Fibroblast of lung (primary cell): ENCODE data around the gene BLCAP. TPM values are rescaled to one million over a fixed set of nuclear protein-coding genes. Genes with fewer than 3 reads are reported as not detected.
"Not testable (repeated sequence)": the region's sequence is repeated elsewhere in the genome, so short reads cannot be mapped to it uniquely, and the experiment has no call there.

Source experiments
- DNase-seq, 2 donors: peaks; one replicate each; pipeline versions ENCODE4 v3.0.0 to v3.0.0-alpha.2; 2010; ENCODE audit warnings: low read depth in 2 of 2
- H2AFZ ChIP-seq: 2 replicates; pipeline ENCODE4 v1.5.1; 2012; ENCODE audit warnings: low read length, control low read depth, inconsistent platforms
- H3K27ac ChIP-seq: 2 replicates; pipeline ENCODE4 v1.5.1; 2011; ENCODE audit warnings: low read length, control low read depth; ENCODE audit not compliant: insufficient read depth
- H3K27me3 ChIP-seq: 2 replicates; pipeline ENCODE4 v1.5.1; 2011; ENCODE audit warnings: mild to moderate bottlenecking, low read length; ENCODE audit not compliant: control insufficient read depth, insufficient read depth
- H3K36me3 ChIP-seq: 2 replicates; pipeline ENCODE4 v1.5.1; 2011; ENCODE audit warnings: low read length; ENCODE audit not compliant: control insufficient read depth, insufficient read depth
- H3K4me1 ChIP-seq: 2 replicates; pipeline ENCODE4 v1.5.1; 2011; ENCODE audit warnings: low read length; ENCODE audit not compliant: control insufficient read depth, insufficient read depth; ENCODE audit errors: extremely low read depth
- H3K4me2 ChIP-seq: 2 replicates; pipeline ENCODE4 v1.5.1; 2011; ENCODE audit warnings: low read length, control low read depth; ENCODE audit not compliant: insufficient read depth; ENCODE audit errors: extremely low read depth
- H3K4me3 ChIP-seq, 4 experiments: fragments of 200-600 bp in 1 of 4; sonication (generic) in 1 of 4; replicated peaks in 1 of 4; 2 replicates each; pipeline ENCODE4 v1.5.1; 2011 to 2016; ENCODE audit warnings: low read length in 4 of 4, low read depth in 3 of 4, mild to moderate bottlenecking in 3 of 4, control low read depth in 2 of 4, inconsistent platforms in 1 of 4, mixed read lengths in 1 of 4; ENCODE audit not compliant: insufficient read depth in 1 of 4; ENCODE audit errors: control extremely low read depth in 1 of 4
- H3K79me2 ChIP-seq: 2 replicates; pipeline ENCODE4 v1.5.1; 2012; ENCODE audit warnings: mild to moderate bottlenecking, low read length, inconsistent platforms; ENCODE audit not compliant: control insufficient read depth, insufficient read depth
- H3K9ac ChIP-seq: 2 replicates; pipeline ENCODE4 v1.5.1; 2011; ENCODE audit warnings: mild to moderate bottlenecking, low read length, control low read depth; ENCODE audit not compliant: insufficient read depth
- H3K9me3 ChIP-seq: 2 replicates; pipeline ENCODE4 v1.5.1; 2012; ENCODE audit warnings: low read depth, low read length; ENCODE audit not compliant: control insufficient read depth, insufficient read depth
- H4K20me1 ChIP-seq: 2 replicates; pipeline ENCODE4 v1.5.1; 2011; ENCODE audit warnings: low read length; ENCODE audit not compliant: control insufficient read depth, insufficient read depth; ENCODE audit errors: extremely low read depth
- CTCF ChIP-seq, 2 donors: IDR thresholded peaks in 1 of 2; conservative IDR thresholded peaks in 1 of 2; 1 replicate in 1 of 2; 2 replicates in 1 of 2; pipeline ENCODE4 v1.5.1; 2011 to 2012; ENCODE audit warnings: low read length in 2 of 2, control low read depth in 1 of 2, inconsistent platforms in 1 of 2, low read depth in 1 of 2, mild to moderate bottlenecking in 1 of 2
- EZH2 ChIP-seq: IDR thresholded peaks from 2 replicates; pipeline ENCODE4 v1.5.1; 2012; ENCODE audit warnings: low read length, control low read depth, mild to moderate bottlenecking; ENCODE audit errors: missing control alignments
- polyA plus RNA-seq, 2 donors: library from polyadenylated mRNA; depleted of rRNA in 1 of 2; stranded (reverse) in 1 of 2; unstranded in 1 of 2; fragments of >200 nt; gene quantifications; 2 replicates each; pipeline ENCODE4 v1.2.1, GENCODE V29; 2011 to 2012; ENCODE audit warnings: missing spikeins in 1 of 2
- total RNA-seq: library from RNA; depleted of rRNA; stranded (reverse); fragments of >200 nt; gene quantifications from 2 replicates; pipeline ENCODE4 v1.2.1, GENCODE V29; 2014

The BLCAP gene
- total and polyA plus RNA-seq, 2 donors (not counting 1 experiment from before 2014, with no cell fraction given): 31.0 to 83.1 TPM

GRCh38 chr20:37475252-37475651, 52.4 kb downstream of the BLCAP start:
- Histone ChIP-seq H3K9me3 (no peaks in the 10 kb centered on the region), H3K4me3 (no peak overlapping the region), H3K27me3 (peaks cover 34% of the 10 kb centered on the region), H3K79me2 (no peaks in the 10 kb centered on the region), H3K4me2 (no peak overlapping the region), H3K27ac (no peak overlapping the region), H3K36me3 (no peaks in the 10 kb centered on the region), H4K20me1 (no peaks in the 10 kb centered on the region), H2AFZ (no peak overlapping the region), H3K9ac (no peak overlapping the region), H3K4me1 (no peaks in the 10 kb centered on the region)
- TF ChIP-seq EZH2 (no peak), CTCF (conservative IDR thresholded peaks at IDR 0.05 in 1 of 2, IDR thresholded peaks at IDR 0.05 in 1 of 2; ENCODE audit: low read depth in 1 of 2, low read length in 2 of 2) (no peak)
- DNase-seq: no peak

DNA sequence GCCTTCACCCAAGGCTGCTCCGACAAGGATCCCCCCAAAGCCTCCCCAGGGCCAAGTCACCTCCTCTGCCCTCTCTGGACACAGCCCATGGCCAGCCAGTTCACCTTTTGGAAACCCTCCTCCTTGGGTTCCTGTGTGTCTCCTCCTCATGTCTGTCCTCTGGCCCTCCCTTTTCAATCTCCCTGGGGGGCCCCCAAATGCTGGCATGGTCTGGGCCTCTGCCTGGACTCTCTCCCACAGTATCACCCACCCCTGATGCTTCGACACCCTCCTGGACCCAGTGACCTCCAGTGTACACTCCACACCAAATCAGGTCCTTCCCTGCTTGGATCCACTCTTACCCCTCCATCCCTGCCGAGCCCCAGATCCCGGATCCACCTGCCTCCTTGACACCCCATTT, 53.3 kb downstream of the BLCAP start:
- H3K9me3 ChIP-seq: no peaks in the 10 kb centered on the region
- no peak overlapping the region for H3K27ac ChIP-seq
- TF ChIP-seq EZH2: no peak
- TF ChIP-seq CTCF (conservative IDR thresholded peaks at IDR 0.05 in 1 of 2, IDR thresholded peaks at IDR 0.05 in 1 of 2; ENCODE audit: low read depth in 1 of 2, low read length in 2 of 2): no peak
- H3K36me3 ChIP-seq: no peaks in the 10 kb centered on the region
- DNase-seq: no peak
- no peaks in the 10 kb centered on the region for H3K4me1 ChIP-seq
- peaks cover 26% of the 10 kb centered on the region for H3K27me3 ChIP-seq
- H3K4me3 ChIP-seq: no peak overlapping the region
- H2AFZ ChIP-seq: no peak overlapping the region
- no peaks in the 10 kb centered on the region for H4K20me1 ChIP-seq
- no peaks in the 10 kb centered on the region for H3K79me2 ChIP-seq
- no peak overlapping the region for H3K9ac ChIP-seq
- H3K4me2 ChIP-seq: no peak overlapping the region

DNA sequence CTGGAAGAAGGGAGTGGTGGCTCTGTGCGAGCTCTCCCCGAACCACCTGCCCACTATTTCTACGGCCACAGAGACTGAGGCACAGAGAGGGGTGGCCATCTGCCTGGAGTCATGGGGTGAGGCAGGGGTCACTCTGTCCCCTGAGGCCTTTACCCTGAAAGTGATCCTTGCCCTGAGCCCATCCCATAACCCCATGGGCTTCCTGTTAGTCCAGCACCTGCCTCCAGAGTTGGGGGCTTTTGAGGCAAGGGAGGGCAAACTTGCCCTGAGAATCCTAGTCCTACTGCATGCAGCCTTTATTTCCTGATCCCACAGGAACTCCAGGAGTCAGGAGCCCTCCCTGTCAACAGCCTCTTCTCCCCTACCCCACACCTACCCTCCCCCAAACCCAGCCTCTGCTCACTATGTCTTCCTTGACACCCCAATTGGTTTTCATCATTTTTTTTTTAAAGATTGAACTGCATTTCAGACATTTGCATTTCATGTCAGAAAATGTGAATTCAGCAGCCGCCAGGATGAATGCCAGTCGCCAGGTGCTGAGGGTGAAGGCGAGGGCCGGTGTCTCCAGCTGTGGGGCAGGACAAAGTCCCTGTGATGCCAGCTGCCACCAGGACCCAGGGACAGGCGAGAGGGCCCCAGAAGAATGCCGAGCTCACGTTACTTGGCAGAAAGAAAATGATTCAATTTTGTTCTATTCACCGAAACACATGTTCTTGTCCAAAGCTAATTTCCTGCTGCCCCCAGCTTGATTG, 54.3 kb downstream of the BLCAP start:
- Histone ChIP-seq H4K20me1 (no peaks in the 10 kb centered on the region), H3K4me1 (no peaks in the 10 kb centered on the region), H3K4me2 (no peak overlapping the region), H3K9me3 (no peaks in the 10 kb centered on the region), H3K27ac (no peak overlapping the region), H3K9ac (no peak overlapping the region), H3K27me3 (peaks cover 19% of the 10 kb centered on the region), H3K79me2 (no peaks in the 10 kb centered on the region), H3K4me3 (no peak overlapping the region), H3K36me3 (no peaks in the 10 kb centered on the region), H2AFZ (no peak overlapping the region)
- DNase-seq: no peak
- TF ChIP-seq CTCF (conservative IDR thresholded peaks at IDR 0.05 in 1 of 2, IDR thresholded peaks at IDR 0.05 in 1 of 2; ENCODE audit: low read depth in 1 of 2, low read length in 2 of 2): no peak
- no peak for TF ChIP-seq EZH2

GRCh38 chr20:37472435-37472834, 55.2 kb downstream of the BLCAP start:
- H3K27me3 ChIP-seq: peaks cover 16% of the 10 kb centered on the region
- not testable (repeated sequence) for H3K27ac ChIP-seq, H3K36me3 ChIP-seq, H4K20me1 ChIP-seq, H3K9me3 ChIP-seq, H3K79me2 ChIP-seq, H3K4me3 ChIP-seq, DNase-seq, H3K9ac ChIP-seq, H3K4me2 ChIP-seq, H3K4me1 ChIP-seq, H2AFZ ChIP-seq
